Keratinocyte (primary cell): ENCODE data around the gene RHOF. TPM values are rescaled to one million over a fixed set of nuclear protein-coding genes. Genes with fewer than 3 reads are reported as not detected.

Experiments
- DNase-seq: peaks from one replicate; pipeline ENCODE4 v3.0.0-alpha.2; 2011; ENCODE audit warnings: low read depth, missing footprints, low spot score
- FAIRE-seq: peaks from 2 replicates; lab custom pipeline; 2011; peaks lifted over from hg19 to GRCh38; lab: Jason Lieb, UNC
- H2AFZ ChIP-seq: 2 replicates; pipeline ENCODE4 v1.6.0; 2012; ENCODE audit warnings: low read length, control low read depth, inconsistent platforms; ENCODE audit not compliant: control insufficient read depth
- H3K27ac ChIP-seq: 2 replicates; pipeline ENCODE4 v1.5.1; 2011; ENCODE audit warnings: low read length; ENCODE audit not compliant: control insufficient read depth, insufficient read depth
- H3K27me3 ChIP-seq: 3 replicates; pipeline ENCODE4 v1.6.0; 2011; ENCODE audit warnings: low read length; ENCODE audit not compliant: control insufficient read depth, insufficient read depth; ENCODE audit errors: extremely low read depth
- H3K36me3 ChIP-seq, 2 experiments: 2 replicates in 1 of 2; 3 replicates in 1 of 2; pipeline ENCODE4 v1.5.1; 2011; ENCODE audit warnings: low read length in 2 of 2, mild to moderate bottlenecking in 1 of 2; ENCODE audit not compliant: control insufficient read depth in 2 of 2, insufficient read depth in 2 of 2; ENCODE audit errors: extremely low read depth in 1 of 2
- H3K4me1 ChIP-seq: 3 replicates; pipeline ENCODE4 v1.5.1; 2011; ENCODE audit warnings: low read length; ENCODE audit not compliant: control insufficient read depth, insufficient read depth; ENCODE audit errors: extremely low read depth
- H3K4me2 ChIP-seq: 3 replicates; pipeline ENCODE4 v1.6.0; 2011; ENCODE audit warnings: low read depth, low read length; ENCODE audit not compliant: control insufficient read depth, insufficient read depth; ENCODE audit errors: extremely low read depth
- H3K4me3 ChIP-seq, 3 experiments: fragments of 200-600 bp in 1 of 3; sonication (generic) in 1 of 3; 2 replicates in 2 of 3; 3 replicates in 1 of 3; pipeline ENCODE4 v1.5.1; 2011 to 2016; ENCODE audit warnings: low read length in 3 of 3, mild to moderate bottlenecking in 3 of 3, control low read depth in 2 of 3, inconsistent platforms in 1 of 3, low read depth in 1 of 3, mixed read lengths in 1 of 3, mixed run types in 1 of 3, moderate library complexity in 1 of 3; ENCODE audit not compliant: control insufficient read depth in 2 of 3, insufficient read depth in 2 of 3; ENCODE audit errors: extremely low read depth in 1 of 3
- H3K79me2 ChIP-seq: 2 replicates; pipeline ENCODE4 v1.6.0; 2012; ENCODE audit warnings: low read length; ENCODE audit not compliant: control insufficient read depth, insufficient read depth
- H3K9ac ChIP-seq: 3 replicates; pipeline ENCODE4 v1.6.0; 2011; ENCODE audit warnings: low read length; ENCODE audit not compliant: control insufficient read depth, insufficient read depth; ENCODE audit errors: extremely low read depth
- H3K9me1 ChIP-seq: 3 replicates; pipeline ENCODE4 v1.6.0; 2011; ENCODE audit warnings: low read length; ENCODE audit not compliant: control insufficient read depth, insufficient read depth; ENCODE audit errors: extremely low read depth
- H3K9me3 ChIP-seq: 2 replicates; pipeline ENCODE4 v1.5.1; 2012; ENCODE audit warnings: low read depth, low read length; ENCODE audit not compliant: control insufficient read depth
- H4K20me1 ChIP-seq: 3 replicates; pipeline ENCODE4 v1.6.0; 2011; ENCODE audit warnings: low read length; ENCODE audit not compliant: control insufficient read depth, insufficient read depth; ENCODE audit errors: extremely low read depth
- EZH2 ChIP-seq: IDR thresholded peaks from one replicate; pipeline ENCODE4 v1.6.1; 2012; ENCODE audit warnings: inconsistent platforms, mild to moderate bottlenecking, low read length, moderate library complexity
- dilution Hi-C: fragments of 300-500 bp; cut with MboI; formaldehyde crosslinking; loops from one replicate; pipeline ENCODE4 v1.7.0; 2020; ENCODE audit warnings: low sequenced_read_pairs; ENCODE audit not compliant: extremely low pct_ligation_motif_present
- polyA plus RNA-seq, 5 experiments: library from polyadenylated mRNA; depleted of rRNA in 3 of 5; stranded (reverse) in 3 of 5; stranded (forward) in 1 of 5; unstranded in 1 of 5; fragments of >200 nt; gene quantifications; 1 replicate in 1 of 5; 2 replicates in 3 of 5; 3 replicates in 1 of 5; pipeline versions ENCODE4 v1.2.1 to v1.2.3, GENCODE V29; 2011 to 2012; ENCODE audit warnings: missing spikeins in 2 of 5, low read depth in 1 of 5, low replicate concordance in 1 of 5
- TF ChIP-seq, protein P1 (sequence below), 3 experiments: IDR thresholded peaks in 1 of 3; conservative IDR thresholded peaks in 1 of 3; optimal IDR thresholded peaks in 1 of 3; 2 replicates in 2 of 3; 3 replicates in 1 of 3; pipeline versions ENCODE3 to v1.5.1; 2011; ENCODE audit warnings: low read length in 3 of 3, mild to moderate bottlenecking in 3 of 3, moderate library complexity in 2 of 3, control low read depth in 1 of 3, inconsistent platforms in 1 of 3; ENCODE audit not compliant: insufficient read depth in 2 of 3; ENCODE audit errors: extremely low read depth in 1 of 3

The RHOF gene
- polyA plus RNA-seq, 1 donor (not counting 4 experiments of a cell fraction or from before 2014, with no cell fraction given) = 2.8 TPM

DNA sequence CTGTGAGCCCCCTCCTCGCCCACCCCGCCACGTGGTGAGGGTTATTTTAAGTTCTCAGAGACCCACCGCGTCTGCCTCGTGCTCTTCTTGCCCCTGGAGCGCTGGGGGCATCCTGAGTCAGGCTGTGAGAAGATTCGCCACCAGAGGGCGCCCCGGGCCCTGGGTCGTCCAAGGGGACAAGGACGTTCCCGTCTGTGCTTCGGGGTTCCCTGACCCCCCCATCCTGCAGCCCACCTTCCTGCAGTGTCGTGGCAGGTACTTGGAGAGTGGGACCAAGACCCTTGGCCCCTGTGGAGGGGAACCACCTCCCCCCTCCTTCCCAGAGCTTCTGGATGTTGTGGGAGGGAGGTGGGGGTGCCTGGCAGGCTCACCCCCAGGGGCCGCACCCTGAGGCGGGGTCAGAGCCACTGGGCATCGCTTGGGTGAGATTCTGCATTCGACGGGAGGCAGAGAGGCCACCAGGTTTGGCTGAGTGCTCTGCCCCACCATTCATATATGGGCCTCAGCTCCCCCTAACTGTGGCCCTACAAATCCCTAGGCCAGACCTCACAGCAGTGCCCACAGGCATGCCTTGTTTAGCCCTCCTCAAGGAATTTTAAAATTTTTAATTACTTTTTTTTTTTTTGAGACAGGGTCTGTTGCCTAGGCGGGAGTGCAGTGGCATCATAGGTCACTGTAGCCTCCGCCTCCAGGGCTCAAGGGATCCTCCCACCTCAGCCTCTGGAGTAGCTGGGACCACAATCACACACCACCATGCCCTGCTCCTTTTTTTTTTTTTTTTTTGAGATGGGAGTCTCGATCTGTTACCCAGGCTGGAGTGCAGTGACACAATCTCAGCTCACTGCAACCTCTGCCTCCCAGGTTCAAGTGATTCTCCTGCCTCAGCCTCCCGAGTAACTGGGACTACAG, 17.0 kb downstream of the RHOF start:
- no peaks in the 10 kb centered on the region for H3K9me3 ChIP-seq
- peaks cover 5% of the 10 kb centered on the region for H3K4me1 ChIP-seq
- no peaks in the 10 kb centered on the region for H3K27me3 ChIP-seq
- FAIRE-seq (no peak), DNase-seq (no peak)
- H3K9ac ChIP-seq = no peak overlapping the region
- no peak overlapping the region for H3K4me3 ChIP-seq
- peaks cover 0 to 6% of the 10 kb centered on the region in 2 experiments for H3K36me3 ChIP-seq
- H2AFZ ChIP-seq = no peak overlapping the region
- no peaks in the 10 kb centered on the region for H3K79me2 ChIP-seq
- dilution Hi-C loops = no loop called here
- no peak overlapping the region for H3K4me2 ChIP-seq
- TF ChIP-seq, protein P1, sequence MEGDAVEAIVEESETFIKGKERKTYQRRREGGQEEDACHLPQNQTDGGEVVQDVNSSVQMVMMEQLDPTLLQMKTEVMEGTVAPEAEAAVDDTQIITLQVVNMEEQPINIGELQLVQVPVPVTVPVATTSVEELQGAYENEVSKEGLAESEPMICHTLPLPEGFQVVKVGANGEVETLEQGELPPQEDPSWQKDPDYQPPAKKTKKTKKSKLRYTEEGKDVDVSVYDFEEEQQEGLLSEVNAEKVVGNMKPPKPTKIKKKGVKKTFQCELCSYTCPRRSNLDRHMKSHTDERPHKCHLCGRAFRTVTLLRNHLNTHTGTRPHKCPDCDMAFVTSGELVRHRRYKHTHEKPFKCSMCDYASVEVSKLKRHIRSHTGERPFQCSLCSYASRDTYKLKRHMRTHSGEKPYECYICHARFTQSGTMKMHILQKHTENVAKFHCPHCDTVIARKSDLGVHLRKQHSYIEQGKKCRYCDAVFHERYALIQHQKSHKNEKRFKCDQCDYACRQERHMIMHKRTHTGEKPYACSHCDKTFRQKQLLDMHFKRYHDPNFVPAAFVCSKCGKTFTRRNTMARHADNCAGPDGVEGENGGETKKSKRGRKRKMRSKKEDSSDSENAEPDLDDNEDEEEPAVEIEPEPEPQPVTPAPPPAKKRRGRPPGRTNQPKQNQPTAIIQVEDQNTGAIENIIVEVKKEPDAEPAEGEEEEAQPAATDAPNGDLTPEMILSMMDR (optimal IDR thresholded peaks at IDR 0.05 in 1 of 3, IDR thresholded peaks at IDR 0.05 in 1 of 3, conservative IDR thresholded peaks at IDR 0.05 in 1 of 3; ENCODE audit: extremely low read depth in 1 of 3, insufficient read depth in 2 of 3, low read length in 3 of 3) = peak; percentile 64 to 91 (median 85)
- no peak for TF ChIP-seq EZH2
- no peaks in the 10 kb centered on the region for H3K9me1 ChIP-seq
- no peaks in the 10 kb centered on the region for H4K20me1 ChIP-seq
- H3K27ac ChIP-seq = no peak overlapping the region

- Histone ChIP-seq H3K9me3 (no peaks in the 10 kb centered on the region), H3K9me1 (no peaks in the 10 kb centered on the region), H3K27ac (no peak overlapping the region), H3K36me3 (peaks cover 0 to 5% of the 10 kb centered on the region in 2 experiments), H3K79me2 (no peaks in the 10 kb centered on the region), H2AFZ (no peak overlapping the region), H3K27me3 (no peaks in the 10 kb centered on the region), H3K4me3 (no peak overlapping the region), H3K4me1 (peaks cover 3% of the 10 kb centered on the region), H4K20me1 (no peaks in the 10 kb centered on the region), H3K4me2 (no peak overlapping the region), H3K9ac (no peak overlapping the region)
- no peak for TF ChIP-seq EZH2
- TF ChIP-seq, protein P1 (optimal IDR thresholded peaks at IDR 0.05 in 1 of 3, IDR thresholded peaks at IDR 0.05 in 1 of 3, conservative IDR thresholded peaks at IDR 0.05 in 1 of 3; ENCODE audit: extremely low read depth in 1 of 3, insufficient read depth in 2 of 3, low read length in 3 of 3) = no peak
- dilution Hi-C loops = no loop called here
- no peak for FAIRE-seq
- no peak for DNase-seq
These were observed 18.0 kb downstream of the RHOF start for GRCh38 chr12:121775501-121775900.
